GM12864 (cell line): ENCODE measurements around the gene KIF2C.
"Not testable (repeated sequence)": the region's sequence is repeated elsewhere in the genome, so short reads cannot be mapped to it uniquely, and the experiment has no call there.

Experiments
- DNase-seq: peaks from one replicate; pipeline ENCODE4 v3.0.0-alpha.2; 2011; ENCODE audit warnings: low read depth
- H3K4me3 ChIP-seq: 2 replicates; pipeline ENCODE4 v1.5.1; 2011; ENCODE audit warnings: mild to moderate bottlenecking, low read depth, low read length, control low read depth
- CTCF ChIP-seq: IDR thresholded peaks from 2 replicates; pipeline ENCODE4 v1.5.1; 2011; ENCODE audit warnings: low read depth, mild to moderate bottlenecking, moderate library complexity, low read length, control low read depth, inconsistent platforms; ENCODE audit errors: missing control alignments

KIF2C gene

GRCh38 chr1:44696789-44697345 is 42.8 kb upstream of the KIF2C start:
- TF ChIP-seq CTCF: no peak
- DNase-seq: no peak
- no peak overlapping the region; the same call in 1 of the 2 replicates for H3K4me3 ChIP-seq

- DNase-seq: no peak
- TF ChIP-seq CTCF: no peak
- no peak overlapping the region for H3K4me3 ChIP-seq
These were observed 41.5 kb upstream of the KIF2C start for GRCh38 chr1:44698138-44698537.

DNA sequence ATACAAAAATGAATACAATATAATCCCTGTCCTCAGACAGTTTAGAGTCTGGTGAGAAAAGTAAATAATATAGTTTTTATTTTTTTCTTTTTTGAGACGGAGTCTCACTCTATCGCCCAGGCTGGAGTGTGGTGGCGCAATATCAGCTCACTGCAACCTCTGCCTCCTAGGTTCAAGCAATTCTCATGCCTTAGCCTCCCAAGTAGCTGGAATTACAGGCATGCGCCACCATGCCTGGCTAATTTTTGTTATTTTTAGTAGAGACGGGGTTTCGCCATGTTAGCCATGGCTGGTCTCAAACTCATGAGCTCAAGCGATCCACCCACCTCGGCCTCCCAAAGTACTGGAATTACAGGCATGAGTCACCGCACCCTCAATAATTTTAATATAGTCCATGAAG is 40.3 kb upstream of the KIF2C start:
- not testable (repeated sequence) for DNase-seq, H3K4me3 ChIP-seq

- no peak for DNase-seq
- TF ChIP-seq CTCF: no peak
- no peak overlapping the region for H3K4me3 ChIP-seq
These were observed 39.1 kb upstream of the KIF2C start for GRCh38 chr1:44700573-44700972.

DNA sequence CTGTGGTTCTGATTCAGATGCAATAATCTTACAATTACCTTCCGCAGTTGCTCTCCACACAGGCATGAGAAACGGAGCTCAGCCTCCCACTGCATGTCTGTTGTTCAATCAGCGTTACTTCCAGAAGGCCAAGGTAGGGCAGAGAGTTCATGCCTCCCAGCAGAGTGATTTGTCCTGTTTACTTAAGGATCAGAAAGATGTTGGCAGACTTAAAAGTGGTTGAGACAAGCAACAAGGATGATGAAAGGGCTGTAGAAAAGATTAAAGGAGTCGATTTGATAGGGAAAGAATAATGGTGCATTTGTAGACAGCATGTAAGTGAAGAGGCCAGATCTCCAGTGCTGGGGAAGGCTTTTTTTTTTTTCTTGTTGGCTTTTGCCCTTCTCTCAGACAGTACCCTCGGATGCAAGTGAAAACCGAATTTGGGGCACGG is 38.5 kb upstream of the KIF2C start:
- no peak for TF ChIP-seq CTCF
- no peak overlapping the region for H3K4me3 ChIP-seq
- no peak for DNase-seq

DNA sequence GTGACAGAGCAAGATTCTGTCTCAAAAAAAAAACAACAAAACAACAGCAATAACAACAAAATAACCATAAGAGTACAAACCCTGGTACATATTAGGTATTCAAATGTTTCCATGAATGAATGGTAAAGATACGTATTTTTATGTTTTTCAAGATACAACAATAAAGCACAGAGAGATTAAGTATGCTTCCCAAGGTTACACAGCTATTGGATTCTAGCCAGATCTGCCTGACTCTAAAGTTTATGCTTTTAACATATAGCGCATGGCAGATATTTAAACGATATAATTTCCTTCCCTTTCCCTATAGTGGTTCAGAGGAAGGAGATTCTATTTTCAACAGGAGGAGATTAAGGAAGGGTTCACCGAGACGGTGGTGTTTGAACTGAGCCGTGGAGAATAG is 34.2 kb upstream of the KIF2C start:
- DNase-seq: no peak
- H3K4me3 ChIP-seq: no peak overlapping the region
- no peak for TF ChIP-seq CTCF

GRCh38 chr1:44705938-44706337 is 33.7 kb upstream of the KIF2C start:
- no peak overlapping the region for H3K4me3 ChIP-seq
- DNase-seq: no peak
- no peak for TF ChIP-seq CTCF
